ENCODE data around the gene DGKG.

GRCh38 chr3:186394566-186395217 lies 32.7 kb upstream of the DGKG start:
- no peak for TF ChIP-seq CTCF (IDR thresholded peaks at IDR 0.05)
- no peak for TF ChIP-seq EZH2 (IDR thresholded peaks at IDR 0.05; ENCODE audit: borderline replicate concordance, insufficient read depth, low read depth, low read length, poor library complexity, severe bottlenecking)

All from B cell (primary cell).